ENCODE measurements around the gene CAMK2N2.

Gene CAMK2N2

DNA sequence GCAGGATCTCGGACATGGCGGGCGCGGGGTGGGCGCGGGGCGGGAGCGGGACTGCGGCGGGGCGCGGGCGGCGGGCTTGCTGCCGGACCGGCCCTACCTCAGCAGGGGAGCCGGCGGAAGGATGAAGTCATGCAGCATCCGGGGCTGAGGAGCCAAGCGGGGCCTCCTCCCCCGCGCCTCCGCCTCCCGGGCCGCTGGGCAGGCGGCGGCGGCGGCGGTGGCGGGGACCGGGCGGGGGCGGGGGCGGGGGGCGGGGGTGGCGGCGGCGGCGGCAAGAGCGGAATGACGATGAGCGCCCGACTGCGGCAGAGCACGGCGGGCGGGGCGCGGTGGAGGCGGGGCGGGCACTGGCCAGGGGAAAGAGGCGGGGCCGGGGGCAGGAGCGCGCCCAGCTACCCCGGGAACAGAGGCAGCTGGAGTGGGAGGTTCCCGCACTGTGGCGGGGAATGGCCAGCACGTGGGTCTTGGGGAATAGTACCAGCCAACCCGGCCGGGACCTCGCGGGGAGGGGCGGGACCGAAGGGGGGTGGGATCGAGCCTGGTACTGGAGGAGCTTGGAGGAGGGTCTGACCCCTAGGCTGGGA is at the start of gene CAMK2N2:
Gene CAMK2N2 (minus strand): TSS at position 284 of the 584 bp plus-strand sequence. CDS start 268 bp downstream, at position 16.
- DNase-seq, result peak; percentile 75

DNA sequence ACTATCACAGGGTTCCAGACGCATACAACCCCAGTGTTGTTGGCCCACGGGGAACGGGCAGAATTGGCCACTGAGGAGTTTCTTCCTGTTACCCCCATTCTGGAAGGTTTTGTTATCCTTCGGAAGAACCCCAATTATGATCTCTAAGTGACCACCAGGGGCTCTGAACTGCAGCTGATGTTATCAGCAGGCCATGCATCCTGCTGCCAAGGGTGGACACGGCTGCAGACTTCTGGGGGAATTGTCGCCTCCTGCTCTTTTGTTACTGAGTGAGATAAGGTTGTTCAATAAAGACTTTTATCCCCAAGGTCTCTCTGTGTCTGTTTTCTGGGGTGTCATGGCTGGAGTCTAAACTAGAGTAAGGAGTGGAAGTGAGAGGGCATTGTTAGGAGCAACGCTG is 47.4 kb upstream of the CAMK2N2 start:
- no peak for DNase-seq

DNA sequence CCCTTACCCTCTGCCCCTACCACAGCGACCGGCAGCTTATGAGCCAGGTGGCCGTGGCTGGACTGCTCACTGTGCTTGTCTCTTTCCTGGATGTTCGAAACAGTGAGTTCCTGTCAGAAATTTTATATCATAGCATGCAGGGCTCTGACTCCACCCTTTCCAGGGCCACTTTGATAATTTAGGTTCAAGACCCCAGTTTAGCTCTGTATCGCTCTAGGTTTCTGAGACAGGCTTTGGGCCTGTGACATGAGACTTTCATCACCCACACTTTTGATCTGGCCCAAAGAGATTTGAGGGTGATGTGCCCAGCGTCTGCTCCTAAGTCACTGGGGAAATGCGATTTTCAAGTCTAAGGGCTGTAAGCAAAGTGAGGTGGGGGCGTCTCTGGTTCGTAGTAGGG is 46.6 kb upstream of the CAMK2N2 start:
- no peak for DNase-seq

DNA sequence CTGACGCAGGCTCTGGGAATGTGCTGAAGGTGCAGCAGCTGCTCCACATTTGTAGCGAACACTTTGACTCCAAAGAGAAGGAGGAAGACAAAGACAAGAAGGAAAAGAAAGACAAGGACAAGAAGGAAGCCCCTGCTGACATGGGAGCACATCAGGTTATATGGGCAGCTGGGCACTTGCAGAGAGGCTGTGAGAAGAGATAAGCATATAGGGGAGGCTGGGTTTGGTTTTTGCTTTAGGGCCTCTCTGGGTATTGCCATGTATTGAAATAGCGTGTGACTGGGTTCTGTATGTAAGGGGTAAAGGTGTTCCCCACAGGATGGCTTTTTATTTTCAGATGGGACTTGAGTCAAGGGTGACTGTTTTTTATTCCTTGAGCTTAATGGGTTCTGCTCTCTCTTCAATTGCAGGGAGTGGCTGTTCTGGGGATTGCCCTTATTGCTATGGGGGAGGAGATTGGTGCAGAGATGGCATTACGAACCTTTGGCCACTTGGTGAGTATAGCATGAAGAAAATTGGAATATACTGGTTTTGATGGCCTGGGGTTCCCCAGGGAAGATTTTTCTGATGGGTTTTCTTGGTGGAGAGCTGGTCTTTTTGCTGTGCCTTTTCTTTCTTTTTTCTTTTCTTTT is 45.1 kb upstream of the CAMK2N2 start:
- DNase-seq, result no peak

DNA sequence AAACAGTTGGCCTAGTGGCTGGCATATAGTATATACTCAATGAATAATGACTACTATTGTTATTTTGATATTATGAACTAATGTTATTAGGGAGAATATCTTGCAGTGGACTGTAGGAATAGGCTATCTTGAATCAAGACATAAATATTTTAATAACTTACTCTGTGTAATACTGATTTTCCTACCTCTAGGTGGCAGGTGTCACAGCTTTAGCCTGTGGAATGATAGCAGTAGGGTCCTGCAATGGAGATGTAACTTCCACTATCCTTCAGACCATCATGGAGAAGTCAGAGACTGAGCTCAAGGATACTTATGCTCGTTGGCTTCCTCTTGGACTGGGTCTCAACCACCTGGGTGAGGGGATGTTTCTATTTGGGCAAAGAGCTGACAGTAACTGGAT is 44.2 kb upstream of the CAMK2N2 start:
- no peak for DNase-seq

DNA sequence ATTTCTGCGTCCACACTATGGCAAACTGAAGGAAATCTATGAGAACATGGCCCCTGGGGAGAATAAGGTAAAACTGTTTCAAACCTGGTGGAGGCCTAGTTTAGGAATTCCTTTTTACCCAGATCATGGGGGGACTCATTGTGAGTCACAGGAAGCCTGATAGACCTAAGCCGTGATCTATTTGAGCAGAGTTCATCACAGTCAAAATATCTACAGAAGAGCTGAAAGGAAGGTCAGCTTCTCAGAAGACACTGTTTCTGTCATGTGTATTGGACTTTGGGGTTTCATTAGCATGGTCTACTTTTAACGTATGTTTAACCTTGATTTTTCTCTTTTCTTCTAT is 39.0 kb upstream of the CAMK2N2 start:
- DNase-seq, result no peak

DNA sequence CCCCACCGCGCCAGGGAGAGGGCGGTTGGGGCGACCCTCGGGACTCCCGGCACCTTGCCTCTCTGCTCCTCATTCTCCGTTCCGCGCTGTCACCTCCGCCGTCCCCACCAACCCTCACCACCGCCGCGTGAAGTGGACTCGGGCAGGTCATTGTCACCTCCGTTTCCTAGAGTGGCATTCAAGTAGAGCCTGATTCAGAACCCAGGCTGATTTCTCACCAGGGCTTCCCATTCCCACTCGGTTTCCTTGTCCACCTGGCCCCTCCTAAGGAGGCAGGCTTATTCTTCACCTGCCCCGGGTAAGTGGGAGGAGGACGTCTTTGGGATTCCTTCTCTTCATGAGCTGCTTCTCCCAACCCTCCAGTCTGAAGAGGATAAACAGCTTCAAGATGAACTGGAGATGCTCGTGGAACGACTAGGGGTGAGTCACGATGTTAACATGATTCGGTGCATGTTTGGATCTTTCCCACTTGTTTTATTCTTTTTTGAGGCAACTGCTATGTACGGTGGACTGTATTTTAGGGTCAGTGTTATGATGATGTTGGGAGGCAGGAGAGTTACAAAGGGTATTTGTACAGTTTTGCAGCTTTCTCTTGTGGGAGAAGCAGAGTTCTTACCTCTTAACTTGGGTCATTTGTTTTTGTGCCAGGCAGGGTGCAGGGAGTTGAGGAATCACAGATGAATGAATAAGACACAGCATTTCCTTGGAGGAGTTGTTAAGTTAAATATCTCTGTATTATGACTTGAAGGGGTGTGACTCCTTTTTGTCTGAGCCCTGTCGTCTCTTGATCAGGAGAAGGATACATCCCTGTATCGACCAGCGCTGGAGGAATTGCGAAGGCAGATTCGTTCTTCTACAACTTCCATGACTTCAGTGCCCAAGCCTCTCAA is 38.4 kb upstream of the CAMK2N2 start:
- no peak for DNase-seq

DNA sequence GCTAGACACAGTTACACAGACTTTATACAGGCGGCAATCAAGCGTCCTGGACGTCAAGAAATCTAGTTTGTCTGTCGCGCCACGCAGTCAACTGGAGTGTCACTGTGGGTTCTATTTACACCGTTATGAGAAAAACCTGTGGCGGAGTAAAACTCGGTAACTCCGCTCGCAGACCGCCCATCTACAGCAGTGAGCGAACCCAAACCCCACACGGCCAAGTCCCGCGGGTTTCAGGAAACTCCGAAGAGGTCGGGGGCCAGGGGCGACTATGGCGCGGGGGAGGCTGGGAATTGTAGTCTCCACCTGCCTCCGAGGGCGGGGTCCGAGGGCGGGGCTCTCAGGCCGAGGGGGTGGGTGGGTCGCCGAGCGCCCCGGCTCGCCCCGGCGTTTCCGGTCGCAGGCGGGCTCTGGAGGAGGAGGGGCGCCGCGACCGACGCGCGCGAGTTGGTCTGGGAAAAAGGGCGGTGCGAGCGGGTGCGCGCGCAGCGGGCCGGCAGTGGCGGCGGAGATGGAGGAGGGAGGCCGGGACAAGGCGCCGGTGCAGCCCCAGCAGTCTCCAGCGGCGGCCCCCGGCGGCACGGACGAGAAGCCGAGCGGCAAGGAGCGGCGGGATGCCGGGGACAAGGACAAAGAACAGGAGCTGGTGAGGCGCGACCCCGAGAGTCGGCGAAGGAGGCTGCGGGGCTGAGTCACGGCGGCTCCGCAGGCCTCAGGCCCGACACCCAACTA is 37.6 kb upstream of the CAMK2N2 start, which contains the start of gene PSMD2:
Gene PSMD2 (plus strand): TSS at position 483 of the 729 bp plus-strand sequence. CDS start 26 bp downstream, at position 509.
- peak; percentile 93 for DNase-seq

DNA sequence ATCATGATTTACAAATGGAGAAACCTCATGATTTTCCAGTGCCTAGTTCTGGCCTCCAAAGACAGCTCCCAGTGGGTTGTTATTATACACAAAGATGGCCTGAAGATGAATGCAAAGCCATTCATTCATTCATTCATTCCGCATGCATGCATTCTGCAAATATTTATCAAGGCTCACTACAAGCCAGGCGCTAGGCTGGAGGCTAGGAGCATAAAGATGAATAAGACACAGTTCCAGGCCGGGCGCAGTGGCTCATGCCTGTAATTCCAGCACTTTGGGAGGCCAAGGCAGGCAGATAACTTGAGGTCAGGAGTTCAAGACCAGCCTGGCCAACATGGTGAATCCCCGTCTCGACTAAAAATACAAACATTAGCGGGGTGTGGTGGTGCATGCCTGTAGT is 35.3 kb upstream of the CAMK2N2 start:
- no peak for DNase-seq

DNA sequence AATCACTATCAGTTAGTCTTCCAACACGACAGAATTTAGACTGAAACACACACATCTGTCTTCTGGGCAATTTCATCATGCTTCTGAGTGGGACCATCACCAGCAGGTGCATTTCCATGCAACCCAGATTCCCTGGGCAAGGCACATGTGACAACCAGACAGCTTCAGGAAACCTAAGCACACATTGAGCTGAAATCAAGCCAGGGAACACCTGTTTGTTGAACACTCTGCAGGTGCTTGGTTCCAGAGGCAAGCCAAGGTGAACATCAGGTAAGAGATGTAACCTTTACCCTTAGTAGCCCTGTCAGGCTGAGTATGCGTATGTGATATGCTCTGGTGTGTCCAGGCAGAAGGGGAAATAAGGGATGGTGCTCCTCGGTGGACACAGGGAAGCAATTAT is 34.4 kb upstream of the CAMK2N2 start:
- no peak for DNase-seq

DNA sequence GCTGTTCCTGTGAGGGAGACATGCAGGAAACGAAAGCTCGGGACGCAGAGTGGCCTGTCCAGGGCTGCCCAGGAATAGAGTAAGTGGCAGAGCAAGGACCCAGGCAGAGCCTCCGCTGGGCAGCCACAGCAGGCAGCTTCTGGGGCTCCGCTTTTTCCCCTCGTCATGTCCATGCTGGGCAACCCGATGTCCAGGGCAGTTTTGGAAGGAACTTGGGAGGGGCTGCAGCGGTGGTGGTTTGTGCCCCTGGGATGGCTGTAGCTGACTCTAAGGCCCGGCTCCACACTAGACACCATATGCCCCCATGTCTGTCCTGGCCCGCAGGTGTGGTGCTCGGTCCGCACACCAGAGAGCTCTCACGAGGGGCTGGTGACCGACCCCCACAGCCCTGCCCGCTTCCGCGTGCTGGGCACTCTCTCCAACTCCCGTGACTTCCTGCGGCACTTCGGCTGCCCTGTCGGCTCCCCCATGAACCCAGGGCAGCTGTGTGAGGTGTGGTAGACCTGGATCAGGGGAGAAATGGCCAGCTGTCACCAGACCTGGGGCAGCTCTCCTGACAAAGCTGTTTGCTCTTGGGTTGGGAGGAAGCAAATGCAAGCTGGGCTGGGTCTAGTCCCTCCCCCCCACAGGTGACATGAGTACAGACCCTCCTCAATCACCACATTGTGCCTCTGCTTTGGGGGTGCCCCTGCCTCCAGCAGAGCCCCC is 30.5 kb upstream of the CAMK2N2 start:
- DNase-seq, result no peak

DNA sequence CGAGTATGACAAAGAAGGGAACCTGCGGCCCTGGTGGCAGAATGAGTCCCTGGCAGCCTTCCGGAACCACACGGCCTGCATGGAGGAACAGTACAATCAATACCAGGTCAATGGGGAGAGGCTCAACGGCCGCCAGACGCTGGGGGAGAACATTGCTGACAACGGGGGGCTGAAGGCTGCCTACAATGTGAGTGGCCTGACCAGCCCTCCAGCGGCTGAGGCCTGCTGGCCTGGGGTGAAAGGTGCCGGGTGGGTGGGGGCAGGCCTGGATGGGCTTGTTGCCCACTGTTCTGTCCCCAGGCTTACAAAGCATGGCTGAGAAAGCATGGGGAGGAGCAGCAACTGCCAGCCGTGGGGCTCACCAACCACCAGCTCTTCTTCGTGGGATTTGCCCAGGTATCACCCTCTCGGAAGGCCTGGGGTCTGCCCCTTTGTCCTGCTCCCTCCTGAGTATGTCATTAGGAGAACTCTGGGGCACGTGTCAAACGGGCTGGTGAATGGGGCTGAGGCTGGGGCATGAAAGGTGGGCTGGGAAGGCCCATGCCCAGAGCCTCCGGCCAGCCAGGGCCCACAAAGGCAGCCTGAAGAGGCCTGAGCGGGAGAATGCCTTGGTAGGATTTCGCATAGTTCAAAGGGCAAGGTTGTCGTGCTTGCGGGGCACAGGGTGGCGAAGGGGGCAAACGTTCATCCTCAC is 29.8 kb upstream of the CAMK2N2 start:
- DNase-seq, result no peak

DNA sequence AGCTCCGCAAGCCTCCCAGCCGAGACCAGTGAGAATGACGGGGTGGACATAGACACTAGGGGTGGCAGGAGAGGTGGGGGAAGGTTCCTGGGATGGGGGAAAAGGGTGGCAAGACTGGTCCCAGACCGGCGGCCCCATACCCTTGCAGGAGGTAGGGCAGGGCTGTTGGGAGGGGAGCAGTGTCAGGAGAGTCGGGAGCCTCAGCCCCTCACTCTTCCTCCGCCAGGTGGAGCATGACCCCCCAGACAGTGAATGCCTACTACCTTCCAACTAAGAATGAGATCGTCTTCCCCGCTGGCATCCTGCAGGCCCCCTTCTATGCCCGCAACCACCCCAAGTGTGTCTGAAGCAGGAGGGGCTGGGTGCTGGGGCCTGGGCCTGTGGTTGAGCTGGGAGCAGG is 29.0 kb upstream of the CAMK2N2 start:
- no peak for DNase-seq

DNA sequence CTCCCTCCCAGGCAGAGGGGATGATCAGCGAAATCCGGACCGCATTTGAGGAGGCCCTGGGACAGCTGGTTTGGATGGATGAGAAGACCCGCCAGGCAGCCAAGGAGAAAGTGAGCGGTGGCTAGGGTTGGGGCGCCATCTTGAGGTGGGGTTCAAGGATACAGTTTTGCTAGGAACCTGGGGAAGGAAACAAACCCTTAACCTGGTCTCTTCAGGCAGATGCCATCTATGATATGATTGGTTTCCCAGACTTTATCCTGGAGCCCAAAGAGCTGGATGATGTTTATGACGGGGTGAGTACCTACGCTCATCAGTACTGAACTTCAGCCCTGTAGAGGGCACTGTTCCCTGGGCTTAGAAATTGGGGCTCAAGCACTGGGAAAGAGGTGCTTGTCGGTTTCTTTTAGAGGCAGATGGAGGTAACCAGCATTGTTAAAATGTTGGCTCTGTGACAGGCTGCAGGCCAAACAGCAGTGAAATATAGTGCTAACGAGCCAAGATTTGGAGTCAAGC is 28.1 kb upstream of the CAMK2N2 start:
- peak; percentile 47 for DNase-seq

DNA sequence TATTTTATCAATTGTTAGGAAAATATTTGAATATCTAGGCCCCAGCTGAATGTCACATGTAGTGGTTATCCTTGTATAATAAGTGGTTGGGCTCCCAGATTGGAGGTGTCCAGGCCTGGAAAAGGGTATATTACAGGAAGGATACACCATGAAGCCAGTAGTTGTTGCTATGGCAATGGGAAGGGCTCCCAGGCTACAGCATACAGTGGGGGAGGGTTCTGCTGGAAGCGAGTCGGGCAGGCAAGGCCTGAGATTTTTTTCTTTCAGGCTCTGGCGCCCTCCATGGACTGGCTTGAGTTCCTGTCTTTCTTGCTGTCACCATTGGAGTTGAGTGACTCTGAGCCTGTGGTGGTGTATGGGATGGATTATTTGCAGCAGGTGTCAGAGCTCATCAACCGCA is 23.3 kb upstream of the CAMK2N2 start:
- peak; percentile 77 for DNase-seq

DNA sequence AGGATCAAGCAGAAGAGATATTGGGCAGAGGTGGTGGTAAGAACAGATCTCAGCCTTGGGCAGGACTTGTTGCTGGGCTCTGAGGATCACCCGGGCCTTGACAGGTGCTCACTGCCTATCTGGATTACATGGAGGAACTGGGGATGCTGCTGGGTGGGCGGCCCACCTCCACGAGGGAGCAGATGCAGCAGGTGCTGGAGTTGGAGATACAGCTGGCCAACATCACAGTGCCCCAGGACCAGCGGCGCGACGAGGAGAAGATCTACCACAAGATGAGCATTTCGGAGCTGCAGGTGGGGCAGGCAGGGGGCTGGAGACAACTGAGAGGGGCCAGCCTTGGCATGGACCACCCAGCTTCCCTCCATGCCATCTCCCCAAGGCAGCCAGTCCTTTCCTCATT is 22.3 kb upstream of the CAMK2N2 start:
- no peak for DNase-seq

DNA sequence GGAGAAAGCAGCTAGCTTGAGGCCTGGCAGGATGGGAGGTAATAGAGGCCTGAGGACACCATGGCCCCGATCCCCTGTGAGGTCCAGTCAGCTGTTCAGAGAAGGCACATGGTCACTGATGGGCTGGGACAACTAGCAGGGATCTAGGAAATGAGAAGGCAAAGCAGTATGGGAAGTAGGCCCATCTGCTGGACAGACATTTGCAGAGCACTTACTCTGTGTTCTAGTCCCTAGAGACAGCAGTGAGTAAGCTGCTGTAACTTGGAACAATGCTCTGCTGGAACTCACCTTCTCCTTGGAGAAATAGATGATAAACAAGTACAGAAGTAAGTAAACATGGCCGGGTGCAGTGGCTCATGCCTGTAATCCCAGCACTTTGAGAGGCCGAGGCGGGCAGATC is 21.6 kb upstream of the CAMK2N2 start:
- no peak for DNase-seq

DNA sequence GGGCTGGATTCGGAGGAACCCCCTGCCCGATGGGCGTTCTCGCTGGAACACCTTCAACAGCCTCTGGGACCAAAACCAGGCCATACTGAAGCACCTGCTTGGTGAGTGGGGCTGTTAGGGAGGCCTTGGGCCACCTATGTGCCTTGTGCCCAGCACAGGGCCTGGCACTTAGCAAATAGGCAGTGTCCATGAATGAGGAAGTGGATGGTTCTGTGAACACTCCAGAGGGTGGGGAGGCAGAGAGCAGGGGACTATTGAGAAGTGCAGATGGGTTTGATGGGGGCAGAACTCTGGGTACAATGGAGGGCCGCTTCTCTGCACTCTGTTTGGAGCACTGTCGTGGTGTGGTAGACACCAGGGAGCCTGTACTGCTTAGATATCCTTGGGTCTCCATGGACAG is 16.0 kb upstream of the CAMK2N2 start:
- DNase-seq, result no peak

DNA sequence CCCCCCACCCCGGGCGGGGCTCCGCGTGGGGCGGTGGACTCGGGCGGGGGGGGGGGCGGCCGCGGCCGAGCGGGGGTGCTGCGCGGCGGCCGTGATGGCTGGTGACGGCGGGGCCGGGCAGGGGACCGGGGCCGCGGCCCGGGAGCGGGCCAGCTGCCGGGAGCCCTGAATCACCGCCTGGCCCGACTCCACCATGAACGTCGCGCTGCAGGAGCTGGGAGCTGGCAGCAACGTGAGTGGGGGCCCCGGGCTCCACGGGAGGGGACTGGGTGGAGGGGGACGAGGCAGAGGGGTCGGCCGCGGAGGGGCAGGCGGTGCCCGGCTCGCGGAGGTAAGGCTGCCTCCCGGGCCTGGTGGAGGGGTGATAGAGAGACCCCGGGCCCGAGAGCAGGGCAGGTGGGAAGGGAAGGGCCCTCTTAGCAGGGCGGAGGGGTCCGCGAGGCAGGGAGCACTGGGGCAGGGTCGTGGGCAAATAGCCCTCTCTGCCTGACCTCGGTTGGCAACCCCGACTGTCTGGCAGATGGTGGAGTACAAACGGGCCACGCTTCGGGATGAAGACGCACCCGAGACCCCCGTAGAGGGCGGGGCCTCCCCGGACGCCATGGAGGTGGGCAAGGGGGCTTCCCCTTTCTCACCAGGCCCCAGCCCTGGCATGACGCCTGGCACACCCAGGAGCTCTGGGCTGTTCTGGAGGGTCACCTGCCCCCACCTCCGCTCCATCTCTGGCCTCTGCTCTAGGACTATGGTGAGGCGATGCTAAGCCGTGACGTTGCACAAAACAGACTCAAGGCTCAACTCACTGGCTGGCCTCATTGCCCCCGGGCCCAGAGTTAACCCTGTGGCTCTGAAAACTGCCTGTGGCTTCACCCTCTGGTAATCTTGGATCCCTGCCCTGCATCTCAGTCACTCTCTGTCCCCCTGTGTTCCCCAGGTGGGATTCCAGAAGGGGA is 14.9 kb upstream of the CAMK2N2 start, which contains the start of gene ECE2:
Gene ECE2 (plus strand): TSS at position 62 of the 950 bp plus-strand sequence. CDS start 132 bp downstream, at position 194.
- no peak for DNase-seq

DNA sequence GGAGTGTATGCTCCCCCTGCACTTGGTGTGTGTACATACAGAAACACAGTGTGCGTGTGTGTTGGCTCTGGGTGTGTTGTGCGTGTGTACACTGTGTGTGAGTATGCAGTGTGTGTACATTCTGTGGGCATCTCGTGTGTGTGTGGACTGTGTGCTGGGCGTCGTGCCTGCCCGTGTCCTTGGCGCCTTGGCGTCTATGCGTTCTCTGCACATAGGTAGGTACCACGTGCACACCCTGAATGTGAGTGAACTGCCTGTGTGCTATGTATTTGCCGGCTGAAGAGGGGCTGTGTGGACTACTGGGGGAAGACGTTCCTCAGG is 14.0 kb upstream of the CAMK2N2 start:
- no peak for DNase-seq

DNA sequence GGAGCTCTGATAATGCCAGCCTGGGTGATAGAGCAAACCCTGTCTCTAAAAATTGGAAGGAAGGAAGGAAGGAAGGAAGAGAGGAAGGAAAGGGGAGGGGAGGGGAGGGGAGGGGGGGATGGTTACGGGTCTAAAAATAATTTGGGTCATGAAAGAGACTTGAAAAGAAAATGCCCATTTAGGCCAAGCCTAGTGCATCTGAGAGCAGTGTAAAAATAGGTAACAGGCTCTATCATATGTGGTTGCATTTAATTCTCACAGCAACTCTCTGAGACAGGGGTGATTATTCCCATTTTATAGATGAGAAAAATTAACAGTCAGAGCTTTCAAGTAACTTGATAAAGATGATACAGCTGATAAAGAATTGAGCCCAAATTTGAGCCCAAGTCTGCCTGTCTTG is 10.9 kb upstream of the CAMK2N2 start:
- DNase-seq, result no peak
